ENCODE results near the gene ADIPOR2. TPM values are rescaled to one million over a fixed set of nuclear protein-coding genes. Genes with fewer than 3 reads are reported as not detected.

ADIPOR2 gene
- total RNA-seq, 1 experiment from 2014 or later, result 45.3 TPM

DNA sequence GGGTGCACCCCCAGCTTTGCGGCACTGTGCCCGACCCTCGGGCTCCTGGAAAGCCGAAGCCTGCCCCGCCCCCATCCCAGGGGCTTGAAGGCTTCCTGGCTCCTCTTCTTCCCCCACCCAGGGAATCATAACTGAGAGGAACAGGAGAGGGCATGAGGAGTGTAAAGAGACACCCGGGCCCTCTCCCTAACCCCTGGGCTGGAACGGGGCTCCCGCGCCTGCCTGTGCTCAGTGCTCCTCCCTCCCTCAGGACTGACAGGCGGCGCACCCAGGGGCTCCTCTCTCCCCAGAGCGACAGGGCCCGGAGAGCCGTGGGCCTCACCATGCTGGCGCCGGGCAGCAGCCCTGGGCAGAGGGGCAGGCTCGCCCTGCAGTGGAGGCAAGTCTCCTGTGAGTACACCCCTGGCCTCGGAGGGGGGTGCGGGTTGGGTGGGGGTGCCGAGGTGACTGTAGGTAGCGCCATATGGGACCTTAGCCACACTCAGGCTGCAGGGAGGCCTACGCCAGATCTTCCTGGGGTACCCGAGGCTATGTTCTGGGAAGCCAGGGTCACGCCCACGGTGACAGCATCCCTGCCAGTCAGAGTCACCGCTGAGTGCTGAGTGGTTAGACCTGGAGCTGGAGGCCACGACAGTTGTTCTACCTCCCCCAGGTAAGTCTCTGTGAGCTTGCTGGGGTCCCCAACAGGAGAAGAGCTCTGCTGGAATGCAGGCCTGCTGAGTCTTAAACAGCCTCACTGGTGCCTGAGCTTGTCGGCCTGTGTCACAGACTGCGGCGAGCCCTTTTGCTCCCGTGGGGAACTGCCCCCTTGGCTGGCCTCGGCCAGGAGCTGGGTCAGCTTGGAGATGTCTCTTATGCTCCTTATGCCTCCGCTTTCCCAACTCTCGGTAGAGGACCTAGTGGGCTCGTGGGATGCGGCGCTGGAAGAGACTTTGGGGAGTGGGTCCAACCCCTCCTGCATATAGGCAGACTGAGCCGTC lies 137.2 kb downstream of the ADIPOR2 start:
- no peaks in the 10 kb centered on the region for H3K79me1 ChIP-seq (ENCODE audit: insufficient read depth, low read depth, low read length, poor library complexity, severe bottlenecking)
- Mint-ChIP-seq H3K27ac (no peak overlapping the region; a peak in 1 of 7 replicates), H3K4me3 (no peak overlapping the region), H3K9me3 (no peaks in the 10 kb centered on the region), H3K4me1 (peaks cover 7 to 36% of the 10 kb centered on the region in 2 experiments), H3K36me3 (ENCODE audit: insufficient read depth in 1 of 3, low read depth in 3 of 3) (no peaks in the 10 kb centered on the region), H3K27me3 (ENCODE audit: low read depth) (peaks cover 33% of the 10 kb centered on the region)
- H2AK5ac ChIP-seq (ENCODE audit: insufficient read length, low read length), result no peak overlapping the region
- no peak overlapping the region for H4K91ac ChIP-seq (ENCODE audit: insufficient read length, low read depth, low read length)
- H2BK12ac ChIP-seq (ENCODE audit: insufficient read length, low read depth, low read length), result no peak overlapping the region
- no peak overlapping the region for H2BK120ac ChIP-seq (ENCODE audit: low read depth, low read length, poor library complexity, severe bottlenecking)
- H3K9me3 ChIP-seq (ENCODE audit: control insufficient read depth, low read depth, low read length), result no peaks in the 10 kb centered on the region
- no peak overlapping the region for H3K18ac ChIP-seq (ENCODE audit: insufficient read length, low read depth, low read length)
- H4K8ac ChIP-seq (replicated peaks; ENCODE audit: insufficient read length, low read depth, low read length), result no peak overlapping the region
- no peaks in the 10 kb centered on the region for H3K27me3 ChIP-seq (ENCODE audit: insufficient read depth, low read length)
- no peak overlapping the region for H2BK20ac ChIP-seq (ENCODE audit: low read depth, low read length, poor library complexity, severe bottlenecking)
- TF ChIP-seq CTCF (conservative IDR thresholded peaks at IDR 0.05), result no peak
- DNase-seq, result no peak
- H4K20me1 ChIP-seq (ENCODE audit: control insufficient read depth, insufficient read depth, insufficient read length), result no peaks in the 10 kb centered on the region
- no peak overlapping the region for H2BK5ac ChIP-seq (ENCODE audit: insufficient read length, low read length)
- no peak overlapping the region for H3K4me2 ChIP-seq (ENCODE audit: insufficient read depth, insufficient read length, low read length)
- no CpG with 5 or more reads among the region's 38 CpGs for WGBS (ENCODE audit: extremely low coverage, insufficient read length, low lambda C conversion rate)
- H3K9ac ChIP-seq (ENCODE audit: extremely low read depth, insufficient read length, low read length), result no peak overlapping the region
- no peaks in the 10 kb centered on the region for H3K23me2 ChIP-seq (ENCODE audit: insufficient read length, low read depth, low read length, poor library complexity, severe bottlenecking)
- no peaks in the 10 kb centered on the region for H3K79me2 ChIP-seq (ENCODE audit: insufficient read depth, low read length)
- no peak overlapping the region for H3K23ac ChIP-seq (ENCODE audit: insufficient read length, low read depth, low read length)
- no peak overlapping the region for H3K27ac ChIP-seq (ENCODE audit: insufficient read length, low read depth, low read length)
- H3K4me1 ChIP-seq (ENCODE audit: insufficient read depth, low read length), result no peaks in the 10 kb centered on the region
- H2BK15ac ChIP-seq (ENCODE audit: low read depth, low read length), result no peak overlapping the region
- H3K14ac ChIP-seq (ENCODE audit: insufficient read depth, low read length), result no peak overlapping the region
- no peak overlapping the region for H2AFZ ChIP-seq (ENCODE audit: low read length)
- no peak overlapping the region for H3T11ph ChIP-seq (ENCODE audit: low read length)
- no peak overlapping the region for H4K5ac ChIP-seq (ENCODE audit: insufficient read length, low read depth, low read length)
- no peak overlapping the region for H3K56ac ChIP-seq (ENCODE audit: insufficient read length, low read depth, low read length)
- no peak overlapping the region for H3K4ac ChIP-seq (ENCODE audit: low read depth, low read length)
